Breast epithelium (tissue), 4 donors: Measurements from ENCODE around the gene UBAC2. TPM values are rescaled to one million over a fixed set of nuclear protein-coding genes. Genes with fewer than 3 reads are reported as not detected.

Source experiments
- DNase-seq, 2 donors: peaks; one replicate each; pipeline ENCODE4 v3.0.0-alpha.2; 2019; ENCODE audit warnings: low spot score in 2 of 2
- H3K27ac ChIP-seq, 2 donors: fragments of 200-600 bp; sonication (generic) in 1 of 2; one replicate each; pipeline ENCODE4 v1.5.1; 2016 to 2019; ENCODE audit warnings: mild to moderate bottlenecking in 1 of 2
- H3K27me3 ChIP-seq, 2 donors: fragments of 200-600 bp; sonication (generic) in 1 of 2; one replicate each; pipeline versions ENCODE4 v1.5.1 to v1.6.0; 2017 to 2019; ENCODE audit warnings: control low read depth in 1 of 2, mild to moderate bottlenecking in 1 of 2
- H3K36me3 ChIP-seq: fragments of 200-600 bp; one replicate; pipeline ENCODE4 v1.5.1; 2019
- H3K4me1 ChIP-seq, 2 donors: fragments of 200-600 bp; sonication (generic); one replicate each; pipeline ENCODE4 v1.5.1; 2016 to 2019; ENCODE audit warnings: control low read depth in 1 of 2
- H3K4me3 ChIP-seq, 3 donors: fragments of 200-600 bp; sonication (generic); 1 replicate in 2 of 3; 2 replicates in 1 of 3; pipeline ENCODE4 v1.5.1; 2016 to 2019; ENCODE audit warnings: mild to moderate bottlenecking in 3 of 3, moderate library complexity in 2 of 3
- H3K9me3 ChIP-seq, 2 donors: fragments of 200-600 bp; sonication (generic) in 1 of 2; one replicate each; pipeline ENCODE4 v1.5.1; 2016 to 2019; ENCODE audit warnings: control low read depth in 1 of 2
- CTCF ChIP-seq, 3 donors: fragments of 450-650 bp; IDR thresholded peaks; one replicate each; pipeline ENCODE4 v1.5.1; 2016 to 2017; ENCODE audit warnings: antibody characterized with exemption in 3 of 3, mild to moderate bottlenecking in 3 of 3, moderate library complexity in 3 of 3
- POLR2A ChIP-seq: fragments of 450-650 bp; IDR thresholded peaks from one replicate; pipeline ENCODE4 v1.6.1; 2016; ENCODE audit warnings: antibody characterized with exemption, mild to moderate bottlenecking, moderate library complexity
- POLR2AphosphoS5 ChIP-seq, 3 donors: sonication (generic); formaldehyde crosslinking; IDR thresholded peaks; one replicate each; pipeline ENCODE4 v1.6.1; 2017; ENCODE audit warnings: antibody characterized with exemption in 3 of 3
- intact Hi-C: fragments of 100-400 bp; cut with DNase I; formaldehyde crosslinking; loops from one replicate; pipeline ENCODE4 v1.15.1; 2023; ENCODE audit warnings: low total_unique reads
- total RNA-seq, 3 donors: library from RNA; depleted of rRNA; stranded (reverse); fragments of >200 nt; gene quantifications; one replicate each; pipeline ENCODE4 v1.1.0, GENCODE V29; 2016

Gene UBAC2
- total RNA-seq, 3 donors from 2014 or later, result 64.6 to 72.8 (median 65.1) TPM

- no peak for DNase-seq
- no peaks in the 10 kb centered on the region for H3K9me3 ChIP-seq
- no peak overlapping the region for H3K4me3 ChIP-seq
- TF ChIP-seq POLR2AphosphoS5 (IDR thresholded peaks at IDR 0.05), result no peak
- TF ChIP-seq CTCF (IDR thresholded peaks at IDR 0.05), result no peak
- no peak for TF ChIP-seq POLR2A
- H3K4me1 ChIP-seq, result no peaks in the 10 kb centered on the region
- H3K27me3 ChIP-seq, result no peaks in the 10 kb centered on the region
- H3K27ac ChIP-seq, result peak overlapping the region; percentile 32 to 37
- intact Hi-C loops, result no loop called here
- H3K36me3 ChIP-seq, result no peaks in the 10 kb centered on the region
These were observed 4.1 kb upstream of the UBAC2 start for GRCh38 chr13:99196466-99197116.

- Histone ChIP-seq H3K27ac (peak overlapping the region in 1 of 2 donors; percentile 8), H3K9me3 (no peaks in the 10 kb centered on the region), H3K27me3 (no peaks in the 10 kb centered on the region), H3K4me1 (no peaks in the 10 kb centered on the region), H3K4me3 (no peak overlapping the region), H3K36me3 (no peaks in the 10 kb centered on the region)
- DNase-seq, result no peak
- TF ChIP-seq CTCF (IDR thresholded peaks at IDR 0.05), result no peak
- no peak for TF ChIP-seq POLR2AphosphoS5 (IDR thresholded peaks at IDR 0.05)
- TF ChIP-seq POLR2A, result no peak
- intact Hi-C loops, result no loop called here
These were observed 3.5 kb upstream of the UBAC2 start for GRCh38 chr13:99197117-99197651.

GRCh38 chr13:99199541-99200431, 868 bp upstream of the UBAC2 start:
- TF ChIP-seq POLR2AphosphoS5 (IDR thresholded peaks at IDR 0.05) (no peak), POLR2A (no peak), CTCF (IDR thresholded peaks at IDR 0.05) (no peak)
- Histone ChIP-seq H3K27ac (peak overlapping the region; percentile 99 to 100), H3K36me3 (no peaks in the 10 kb centered on the region), H3K27me3 (no peaks in the 10 kb centered on the region), H3K4me3 (peak overlapping the region; percentile 80 to 98 (median 94)), H3K4me1 (no peaks in the 10 kb centered on the region), H3K9me3 (no peaks in the 10 kb centered on the region)
- intact Hi-C loops, result no loop called here
- no peak for DNase-seq

GRCh38 chr13:99203601-99204579, 3.2 kb downstream of the UBAC2 start:
- H3K36me3 ChIP-seq, result no peaks in the 10 kb centered on the region
- intact Hi-C loops, result no loop called here
- TF ChIP-seq POLR2AphosphoS5 (IDR thresholded peaks at IDR 0.05) (no peak), POLR2A (no peak), CTCF (IDR thresholded peaks at IDR 0.05) (no peak)
- H3K27ac ChIP-seq, result no peak overlapping the region
- no peak overlapping the region for H3K4me3 ChIP-seq
- H3K9me3 ChIP-seq, result no peaks in the 10 kb centered on the region
- no peaks in the 10 kb centered on the region for H3K27me3 ChIP-seq
- no peaks in the 10 kb centered on the region for H3K4me1 ChIP-seq
- no peak for DNase-seq
